NCI-H1417 treated with DMSO at 0.1 percent for 48 hours (cell line): Measurements from ENCODE around the gene ZNHIT1.
"Not testable (repeated sequence)": the region's sequence is repeated elsewhere in the genome, so short reads cannot be mapped to it uniquely, and the experiment has no call there.

ENCODE experiments used
- DNase-seq: peaks from one replicate; lab custom pipeline; 2025; lab: John Stamatoyannopoulos, UW

ZNHIT1 gene

DNA sequence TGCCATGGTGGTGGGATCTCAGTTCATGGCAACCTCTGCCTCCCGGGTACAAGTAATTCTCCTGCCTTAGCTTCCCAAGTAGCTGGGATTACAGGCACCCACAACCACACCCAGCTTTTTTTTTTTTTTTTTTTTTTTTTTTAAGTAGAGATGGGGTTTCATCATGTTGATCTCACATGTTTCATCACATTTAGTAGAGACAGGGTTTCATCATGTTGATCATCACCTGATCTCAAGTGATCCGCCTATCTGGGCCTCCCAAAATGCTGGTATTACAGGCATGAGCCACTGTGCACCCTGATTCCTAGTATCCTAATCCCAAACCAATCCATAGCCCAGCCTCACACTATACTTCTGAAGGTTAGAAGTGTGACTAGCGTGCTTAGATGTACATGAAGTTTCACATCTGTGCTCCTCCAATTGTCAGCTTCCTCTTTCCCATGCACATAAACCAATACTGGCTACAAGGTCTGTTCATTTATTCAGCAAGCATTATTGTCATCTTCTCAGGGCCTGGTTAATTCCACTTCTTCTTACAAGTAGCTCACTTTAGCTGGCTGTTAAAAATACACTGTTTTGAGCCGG is 31.0 kb upstream of the ZNHIT1 start:
- no peak for DNase-seq

DNA sequence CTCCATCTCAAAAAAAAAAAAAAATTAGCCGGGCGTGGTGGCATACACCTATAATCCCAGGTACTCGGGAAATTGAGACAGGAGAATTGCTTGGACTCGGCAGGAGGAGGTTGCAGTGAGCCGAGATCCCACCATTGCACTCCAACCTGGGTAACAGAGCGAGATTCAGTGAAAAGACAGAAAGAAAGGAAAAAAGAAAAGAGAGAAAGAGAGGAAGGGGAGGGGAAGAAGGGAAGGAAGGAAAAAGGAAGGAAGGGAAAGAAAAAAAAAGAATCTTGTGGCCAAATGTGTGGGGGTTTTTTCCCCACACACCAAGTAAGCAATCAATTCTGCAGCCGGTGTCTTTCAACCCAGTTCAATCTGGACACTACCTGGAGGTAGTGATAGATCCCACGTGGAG is 28.9 kb upstream of the ZNHIT1 start:
- no peak for DNase-seq

DNA sequence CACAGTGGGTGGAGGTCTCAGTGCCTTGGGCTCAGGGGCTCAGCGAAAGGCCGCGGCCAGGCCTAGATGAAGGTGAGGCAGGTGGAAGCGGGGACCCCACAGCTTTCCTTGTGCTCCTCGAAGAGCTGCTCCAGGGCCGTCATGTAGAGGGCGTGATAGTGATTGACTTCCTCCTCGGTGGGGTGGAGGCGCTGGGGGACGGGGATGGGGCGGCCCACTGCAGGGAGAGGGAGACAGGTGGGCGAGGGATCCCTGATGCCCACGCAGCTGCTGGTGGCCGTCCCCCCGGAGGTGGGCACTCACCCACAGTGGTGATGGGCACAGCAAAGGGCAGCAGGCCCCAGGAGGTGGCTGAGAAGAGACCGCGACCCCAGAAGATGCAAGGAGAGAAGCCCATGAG is 22.1 kb upstream of the ZNHIT1 start:
- no peak for DNase-seq

DNA sequence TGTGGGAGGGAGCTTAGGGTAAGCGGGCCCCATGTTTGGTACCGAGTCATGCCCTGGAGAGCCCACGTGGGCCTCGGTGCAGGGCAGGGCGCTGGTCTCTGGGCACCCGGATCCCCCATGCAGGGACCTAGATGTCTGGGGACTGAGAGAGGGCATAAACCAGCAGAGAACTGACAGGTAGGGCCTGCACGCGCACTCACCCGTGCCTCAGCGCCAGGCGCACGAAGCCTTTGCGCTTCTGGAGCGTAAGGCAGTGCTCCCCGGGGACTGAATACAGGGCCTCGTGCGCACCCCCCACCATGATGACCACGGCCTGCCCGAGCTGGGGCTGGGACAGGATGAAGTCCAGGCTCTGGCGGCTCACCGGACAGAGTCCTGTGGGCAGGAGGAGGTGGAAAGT is 20.0 kb upstream of the ZNHIT1 start:
- no peak for DNase-seq

DNA sequence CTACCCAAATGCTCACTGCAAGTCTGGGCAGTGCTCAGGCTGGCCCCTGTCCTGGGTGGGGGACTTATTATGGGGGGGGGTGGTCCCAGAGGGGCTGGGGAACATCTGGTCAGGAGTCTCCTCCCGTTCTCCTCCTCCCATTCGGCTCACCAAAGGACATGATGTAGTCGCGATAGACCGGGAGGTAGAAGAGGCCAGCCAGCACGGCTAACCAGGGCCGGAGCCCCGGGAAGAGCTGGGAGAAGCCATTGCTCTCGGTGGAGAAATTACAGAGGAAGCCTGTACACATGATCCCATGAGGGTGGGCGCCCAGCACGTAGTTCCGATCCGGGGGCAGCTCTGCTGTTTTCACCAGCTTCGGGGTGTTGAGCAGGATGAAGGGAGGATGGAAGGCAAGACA is 19.5 kb upstream of the ZNHIT1 start:
- DNase-seq = no peak

DNA sequence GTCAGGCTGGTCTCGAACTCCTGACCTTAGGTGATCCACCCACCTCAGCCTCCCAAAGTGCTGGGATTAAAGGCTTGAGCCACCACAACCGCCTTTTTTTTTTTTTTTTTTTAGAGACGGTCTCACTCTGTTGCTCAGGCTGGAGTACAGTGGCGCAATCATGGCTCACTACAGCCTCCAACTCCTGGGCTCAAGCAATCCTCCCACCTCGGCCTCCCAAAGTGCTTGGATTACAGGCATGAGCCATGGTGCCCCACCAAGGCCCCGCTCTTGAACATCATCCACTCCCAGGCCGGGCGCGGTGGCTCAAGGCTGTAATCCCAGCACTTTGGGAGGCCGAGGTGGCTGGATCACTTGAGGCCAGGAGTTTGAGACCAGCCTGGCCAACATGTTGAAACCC is 18.4 kb upstream of the ZNHIT1 start:
- not testable (repeated sequence) for DNase-seq

DNA sequence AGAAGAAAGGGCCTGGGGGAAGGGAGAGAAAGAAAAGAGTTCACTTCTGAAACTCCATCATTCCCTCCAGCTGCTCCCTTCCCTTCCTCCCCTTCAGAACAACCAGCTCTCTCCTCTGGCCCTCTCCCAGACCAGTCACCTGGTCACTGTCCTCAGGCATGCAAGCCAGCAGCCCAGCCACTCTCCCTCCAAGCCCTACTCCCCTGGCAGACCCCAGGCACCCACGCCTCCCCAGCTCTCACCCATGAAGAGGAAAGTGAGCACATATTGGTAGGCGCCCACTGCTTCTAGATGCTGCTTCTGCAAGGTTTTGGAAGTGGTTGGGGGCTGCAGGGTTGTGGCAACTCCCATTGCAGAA is 17.5 kb upstream of the ZNHIT1 start:
- DNase-seq = no peak

DNA sequence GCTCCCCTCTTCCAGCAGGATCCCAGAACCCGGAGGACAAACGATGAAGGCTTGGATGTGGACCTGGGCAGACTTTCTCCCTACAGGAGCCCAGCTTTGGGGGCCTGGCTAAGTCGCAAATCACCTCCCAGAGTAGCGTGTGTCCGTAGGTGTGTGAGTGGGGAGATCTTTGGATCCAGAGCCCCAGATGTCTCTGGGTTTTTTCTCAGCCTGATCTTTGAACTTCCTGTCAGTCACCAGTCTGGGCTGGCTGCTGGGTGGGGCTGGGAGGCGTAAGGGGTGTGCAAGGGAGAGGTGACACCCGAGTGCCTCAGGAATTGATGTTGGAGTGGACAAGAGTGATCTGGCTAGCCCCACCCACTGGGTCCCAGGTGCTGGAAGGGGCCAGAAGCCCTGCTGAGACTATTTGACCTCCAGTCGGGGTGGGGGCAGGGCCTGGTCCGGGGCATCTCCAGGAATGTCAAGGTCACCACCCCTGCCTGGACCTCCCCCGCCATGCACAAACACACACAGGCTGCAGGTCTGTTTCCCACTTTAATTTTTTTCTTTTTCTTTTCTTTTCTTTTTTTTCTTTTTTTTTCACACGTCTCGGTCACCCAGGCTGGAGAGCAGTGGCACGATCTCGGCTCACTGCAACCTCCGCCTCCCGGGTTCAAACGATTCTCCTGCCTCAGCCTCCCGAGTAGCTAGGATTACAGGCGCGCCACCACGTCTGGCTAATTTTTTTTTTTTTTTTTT is 16.9 kb upstream of the ZNHIT1 start, which contains the start of gene MOGAT3:
Gene MOGAT3 (minus strand): TSS at position 175 of the 738 bp plus-strand sequence. CDS start 182 bp downstream, outside the sequence.
- no peak for DNase-seq

DNA sequence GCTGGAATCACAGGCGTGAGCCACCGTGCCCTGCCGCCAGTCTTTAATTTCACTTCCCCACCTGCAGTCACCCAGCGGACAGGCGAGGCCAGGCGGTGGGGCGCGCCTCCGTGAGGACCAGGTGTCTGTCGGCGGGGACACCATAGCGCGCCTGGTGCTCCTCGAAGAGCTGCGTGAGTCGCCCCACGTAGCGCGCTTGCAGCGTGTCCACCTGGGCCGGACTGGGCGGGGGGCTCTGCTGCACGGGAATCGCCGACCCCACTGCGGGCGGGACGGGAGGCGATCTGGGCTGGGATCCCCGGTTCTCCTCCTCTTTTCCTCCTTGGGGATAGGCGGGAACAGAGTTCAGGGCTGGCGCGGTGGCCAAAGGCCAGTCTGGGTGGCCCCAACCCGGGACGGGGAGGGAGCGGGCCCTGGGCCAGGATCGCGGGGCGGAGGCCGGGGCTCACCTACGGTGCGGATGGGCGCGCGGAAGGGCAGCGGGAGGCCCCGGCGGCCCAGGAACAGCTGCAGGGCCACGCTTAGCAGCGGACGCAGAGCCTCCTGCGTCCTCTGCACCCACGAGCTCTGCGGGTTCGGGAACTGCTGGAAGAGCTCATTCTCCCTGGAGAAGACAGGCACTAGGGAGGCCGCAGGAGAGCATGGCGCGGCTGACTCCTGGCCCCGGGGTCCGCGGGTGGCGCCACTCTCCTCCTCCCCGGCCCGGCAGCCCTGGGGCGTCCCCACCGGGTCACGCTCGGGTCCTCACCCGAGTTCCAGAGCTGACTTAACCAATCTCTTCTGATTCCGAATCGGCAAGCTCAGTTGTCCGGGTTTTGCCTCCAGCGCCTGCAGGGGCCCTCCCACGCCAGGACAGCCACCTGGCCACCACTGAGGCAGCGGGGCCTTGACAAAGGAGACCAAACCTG is 16.0 kb upstream of the ZNHIT1 start:
- DNase-seq = no peak

DNA sequence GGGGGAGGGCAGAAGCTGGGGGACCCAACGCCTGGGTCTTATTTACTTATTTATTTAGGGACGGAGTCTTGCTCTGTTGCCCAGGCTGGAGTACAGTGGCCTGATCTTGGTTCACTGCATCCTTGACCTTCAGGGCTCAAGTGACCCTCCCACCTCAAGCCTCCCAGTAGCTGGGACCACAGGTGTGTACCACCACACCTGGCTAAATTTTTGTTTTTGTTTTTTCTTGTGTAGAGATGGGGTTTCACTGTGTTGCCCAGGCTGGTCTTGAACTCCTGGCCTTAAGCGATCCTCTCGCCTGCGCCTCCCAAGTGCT is 15.4 kb upstream of the ZNHIT1 start:
- no peak for DNase-seq

DNA sequence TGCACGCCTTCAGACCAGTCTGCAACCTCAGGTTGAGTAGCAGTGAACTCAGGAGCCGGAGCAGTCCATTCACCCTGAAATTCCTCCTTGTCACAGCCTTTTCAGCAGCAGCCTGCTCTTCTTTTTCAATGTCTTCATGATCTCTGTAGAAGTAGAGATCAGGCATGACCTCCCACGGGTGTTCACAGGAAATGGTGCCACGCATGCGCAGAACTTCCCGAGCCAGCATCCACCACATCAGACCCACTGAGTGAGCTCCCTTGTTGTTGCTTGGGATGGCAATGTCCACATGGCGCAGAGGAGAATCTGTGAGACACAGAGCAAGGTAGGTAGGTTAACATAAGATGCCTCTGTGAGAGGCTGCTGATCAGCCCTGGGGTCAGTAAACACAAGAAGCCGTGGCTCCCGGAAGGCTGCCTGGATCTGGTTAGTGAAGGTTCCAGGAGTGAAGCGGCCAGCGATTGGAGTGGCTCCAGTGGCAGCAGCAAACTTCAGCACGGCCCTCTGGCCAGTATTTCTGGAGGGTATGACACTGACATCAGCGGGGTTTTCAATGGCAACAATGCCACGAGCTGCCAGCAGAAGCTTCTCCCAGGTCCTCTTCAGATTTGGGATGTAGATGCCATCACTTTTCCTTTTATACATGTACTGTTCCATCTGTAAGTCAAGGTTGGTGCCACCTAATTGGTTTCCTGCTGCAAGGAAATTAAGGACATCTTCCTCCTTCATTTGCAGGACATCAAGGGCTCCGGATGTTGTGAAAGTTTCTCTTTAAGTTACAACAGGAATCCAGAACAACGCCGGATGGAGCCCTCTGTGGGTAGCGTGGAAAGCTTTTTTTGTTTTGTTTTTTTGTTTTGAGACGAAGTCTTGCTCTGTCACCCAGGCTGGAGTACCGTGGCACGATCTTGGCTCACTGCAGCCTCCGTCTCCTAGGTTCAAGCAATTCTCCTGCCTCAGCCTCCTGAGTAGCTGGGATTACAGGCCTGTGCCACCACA is 13.9 kb upstream of the ZNHIT1 start:
- DNase-seq = not testable (repeated sequence)

DNA sequence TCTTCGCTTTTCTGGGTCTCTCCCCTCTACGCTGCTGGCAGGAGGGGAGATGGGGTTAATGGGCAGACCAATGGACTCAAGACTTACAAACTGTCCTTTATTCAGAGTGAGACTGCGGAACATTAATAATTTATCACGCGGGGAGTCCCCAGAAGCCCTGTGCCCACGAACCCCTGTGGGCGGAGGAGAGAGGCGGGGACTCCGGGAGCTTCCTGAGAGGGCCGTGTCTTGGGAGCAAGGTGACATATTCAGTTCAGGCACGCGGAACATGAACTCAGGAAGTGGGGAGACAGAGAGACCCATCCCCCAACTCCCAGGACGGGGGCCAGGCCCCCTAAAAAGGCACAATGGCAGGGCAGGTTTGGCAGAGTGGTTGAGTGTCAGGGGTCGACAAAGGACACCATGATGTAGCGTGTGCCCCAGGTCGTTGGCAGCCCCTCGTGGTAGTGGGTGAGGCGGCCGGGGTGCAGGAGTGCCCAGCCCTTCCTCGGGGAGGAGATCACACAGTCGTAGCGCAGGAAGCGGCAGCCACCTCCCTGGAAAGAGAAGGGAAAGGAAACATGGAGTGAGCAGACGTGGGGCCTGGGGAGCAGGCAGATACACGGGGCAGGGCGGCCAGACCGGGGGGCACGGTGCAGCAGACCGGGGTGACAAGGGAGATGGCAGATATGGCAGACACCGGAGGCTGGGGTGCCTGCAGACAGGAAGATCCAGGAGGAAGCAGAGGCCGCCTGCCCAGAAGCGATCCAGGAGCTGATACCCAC is 11.9 kb upstream of the ZNHIT1 start:
- DNase-seq = no peak

DNA sequence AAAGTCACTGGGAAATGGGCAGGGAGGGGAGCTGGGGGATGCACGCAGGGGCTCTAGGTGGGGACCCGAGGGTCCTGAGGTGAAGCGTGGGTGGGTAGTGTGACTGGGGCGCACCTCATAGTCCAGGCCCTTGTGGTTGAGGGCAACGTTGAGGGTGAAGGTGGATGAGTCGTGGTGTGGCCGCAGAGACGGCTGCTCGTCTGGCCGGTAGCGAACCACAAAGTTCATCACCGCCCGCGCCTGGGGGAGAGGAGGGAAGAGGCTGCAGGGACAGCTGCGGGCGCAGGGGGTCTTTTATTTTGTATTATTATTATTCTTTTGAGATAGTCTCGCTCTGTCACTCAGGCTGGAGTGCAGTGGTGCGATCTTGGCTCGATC is 11.3 kb upstream of the ZNHIT1 start:
- DNase-seq = no peak

DNA sequence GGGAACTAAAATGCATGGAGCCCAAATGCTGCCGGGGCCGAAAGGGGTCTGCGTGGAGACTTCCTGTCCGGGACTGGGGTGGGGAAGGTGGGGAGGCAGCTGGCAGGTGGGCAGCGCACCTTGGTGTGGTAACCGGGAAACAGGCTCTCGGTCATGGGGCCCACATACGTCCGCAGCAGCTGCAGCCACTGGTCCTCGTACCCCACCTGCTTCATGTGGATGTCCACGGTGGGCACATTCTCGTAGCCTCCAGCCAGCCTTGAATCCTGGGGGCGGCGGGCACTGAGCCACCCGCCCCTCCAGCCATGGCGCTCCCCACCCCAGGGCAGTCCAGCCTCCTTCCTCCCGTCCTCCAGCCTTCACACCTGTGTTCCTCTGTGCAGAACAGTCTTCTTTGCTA is 10.5 kb upstream of the ZNHIT1 start:
- DNase-seq = no peak

DNA sequence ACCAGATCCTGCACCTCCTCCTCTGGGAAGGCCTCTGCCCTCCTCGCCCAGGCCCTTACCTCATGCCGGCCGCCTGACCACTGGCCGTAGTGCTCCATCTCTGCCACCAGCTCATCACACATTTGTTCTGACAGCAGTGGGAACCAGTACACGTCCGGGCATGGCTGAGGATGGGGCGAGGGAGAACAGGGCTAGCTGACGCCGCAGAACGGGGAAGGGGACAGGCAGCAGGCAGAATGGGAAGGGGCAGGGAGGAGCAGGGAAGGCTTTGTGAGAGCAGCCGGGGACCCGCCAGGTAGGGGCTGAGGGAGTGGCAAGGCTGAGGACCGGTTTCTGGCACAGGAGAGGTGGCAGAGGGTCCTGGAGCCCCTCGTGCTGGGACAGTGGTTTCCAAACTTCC is 9.2 kb upstream of the ZNHIT1 start:
- DNase-seq = no peak

DNA sequence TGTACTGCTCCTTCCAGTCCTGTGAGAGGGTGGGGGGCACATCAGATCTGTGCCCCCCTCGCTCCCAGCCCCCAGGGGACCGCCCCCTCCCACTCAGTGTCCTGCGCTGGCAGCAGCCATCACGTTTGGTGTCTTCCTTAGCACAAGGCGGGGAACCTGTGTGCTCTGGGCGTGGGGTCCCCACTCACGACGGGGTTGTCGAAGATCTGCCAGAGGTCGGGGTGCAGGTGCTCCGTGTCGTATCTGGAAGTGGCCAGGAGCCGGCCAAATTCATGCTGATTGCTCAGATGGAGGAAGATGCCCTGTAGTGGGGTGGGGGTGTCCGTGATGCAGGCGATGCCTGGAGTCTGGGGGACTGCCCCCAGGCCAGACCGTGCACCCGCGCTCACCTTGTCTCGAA is 7.8 kb upstream of the ZNHIT1 start:
- no peak for DNase-seq

DNA sequence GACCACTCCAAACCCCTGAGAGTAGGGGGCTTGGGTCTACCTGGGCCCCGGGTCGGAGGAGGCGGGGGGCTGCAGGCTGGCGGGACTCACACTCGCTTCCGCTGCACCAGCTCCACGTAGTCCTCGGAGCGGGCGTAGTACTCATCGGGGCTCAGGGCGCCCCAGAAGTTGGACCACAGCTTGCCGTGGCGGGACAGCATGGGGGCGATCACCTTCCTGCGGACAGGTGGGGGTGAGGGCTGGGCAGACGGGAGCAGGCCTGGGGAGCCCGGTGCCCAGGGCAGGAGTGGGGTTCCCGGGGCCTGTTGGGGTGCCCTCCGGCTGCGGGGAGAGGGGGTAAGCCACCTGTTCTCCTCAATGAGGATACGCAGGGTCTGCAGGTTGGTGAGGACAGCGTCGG is 6.5 kb upstream of the ZNHIT1 start:
- DNase-seq = no peak

DNA sequence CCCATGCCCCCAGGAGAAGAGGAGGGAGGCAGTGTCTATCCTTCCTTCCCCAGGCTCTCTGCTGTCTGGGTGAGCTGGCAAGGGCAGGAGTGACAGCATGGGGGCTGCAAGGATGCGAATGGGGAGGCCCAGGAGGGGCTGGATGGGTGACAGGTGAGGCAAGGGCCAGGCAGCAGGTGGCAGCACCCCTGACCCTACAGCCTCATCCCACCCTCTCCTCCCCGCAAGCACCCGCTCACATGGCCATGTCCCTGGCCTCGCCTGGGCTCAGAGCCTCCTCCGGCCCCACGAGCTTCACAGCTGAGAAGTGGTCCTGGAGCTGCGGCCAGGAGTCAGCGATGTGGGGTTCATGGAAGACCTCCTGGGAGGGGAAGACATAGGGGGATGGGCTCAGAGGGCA is 6.0 kb upstream of the ZNHIT1 start:
- DNase-seq = no peak

DNA sequence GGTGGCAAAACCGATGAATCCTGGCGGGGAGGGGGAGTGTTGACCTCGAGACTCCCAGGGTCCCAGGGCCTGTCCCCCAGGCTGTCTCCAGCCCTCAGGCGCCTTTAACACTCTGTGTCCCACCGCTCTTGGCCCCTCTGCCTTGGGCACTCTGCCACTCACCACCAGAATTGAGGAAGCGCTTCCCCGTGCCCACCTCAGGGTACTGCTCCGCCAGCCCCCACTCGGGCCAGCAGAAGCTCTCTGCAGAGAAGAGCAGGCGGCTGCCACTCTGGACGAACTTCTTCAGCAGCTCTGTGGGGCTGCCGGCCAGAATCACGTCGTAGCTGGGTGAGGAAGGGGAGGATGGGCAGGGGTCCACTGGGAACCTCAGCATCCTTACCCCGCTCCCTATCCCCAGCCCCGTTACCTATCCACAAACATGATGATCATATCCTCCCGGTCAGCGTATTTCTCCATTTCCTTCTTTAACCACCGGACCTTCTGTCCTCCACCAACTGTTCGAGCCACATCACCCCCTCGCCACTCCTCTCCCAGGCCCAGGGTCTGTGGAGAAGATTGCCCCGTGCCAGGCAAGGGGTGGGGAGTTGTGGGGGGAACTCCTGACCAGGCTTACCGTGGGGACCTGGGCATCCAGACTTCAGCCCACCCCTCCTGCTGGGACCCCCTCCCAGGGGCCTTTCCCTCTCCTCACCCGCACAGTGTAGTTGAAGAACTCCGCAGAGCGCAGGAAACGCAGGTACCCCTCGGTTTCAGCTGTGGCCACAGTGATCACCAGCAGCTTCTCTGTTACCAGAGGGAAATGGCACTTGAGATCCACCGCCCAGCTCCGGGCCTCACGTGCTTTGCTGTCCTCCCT is 1.7 kb upstream of the ZNHIT1 start:
- no peak for DNase-seq

DNA sequence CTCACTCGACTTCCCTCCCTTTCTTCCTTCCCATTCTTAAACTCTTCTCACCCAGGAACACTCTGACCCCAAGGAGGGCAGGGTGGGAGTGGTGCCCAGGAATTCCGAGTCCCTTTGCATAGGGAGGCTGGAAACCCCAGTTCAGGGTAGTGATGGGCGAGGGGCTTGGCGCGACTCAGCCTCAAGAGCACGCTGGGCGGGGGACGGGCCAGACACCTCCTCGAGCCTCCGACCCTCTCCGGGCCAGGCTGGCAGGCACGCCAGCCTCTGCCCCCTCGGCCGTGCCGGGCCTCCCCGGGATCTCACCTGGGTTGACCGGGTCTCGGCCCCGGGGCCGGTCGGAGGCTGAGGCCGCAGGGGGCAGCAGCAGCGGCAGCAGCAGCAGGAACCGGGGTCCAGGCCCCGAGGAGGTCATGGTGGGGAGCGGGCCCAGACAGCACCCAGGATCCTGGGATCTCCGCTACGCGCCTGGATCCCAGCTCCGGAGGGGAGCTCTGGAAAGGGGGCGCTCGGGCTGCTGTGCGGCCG is 1.0 kb upstream of the ZNHIT1 start:
- no peak for DNase-seq
